ENCODE data around the gene CAPN12. TPM values are rescaled to one million over a fixed set of nuclear protein-coding genes. Genes with fewer than 3 reads are reported as not detected.

The CAPN12 gene
- total RNA-seq = not detected in 2 replicates

GRCh38 chr19:38744298-38744681 lies at the start of gene CAPN12:
CAPN12 (minus strand) TSS chr19:38744474; CDS start chr19:38744165, 309 bp downstream.

GRCh38 chr19:38788478-38789243 lies 44.4 kb upstream of the CAPN12 start, which contains the start of gene LGALS7B:
LGALS7B (plus strand) TSS chr19:38789200; CDS start chr19:38789227, 27 bp downstream.

GRCh38 chr19:38773469-38774177 lies 29.3 kb upstream of the CAPN12 start, which contains the start of gene LGALS7:
LGALS7 (minus strand) TSS chr19:38773517; CDS start chr19:38773492, 25 bp downstream.

Other genes starting within 250 kb of the CAPN12 start
- 0.15 TPM in 1 of 2 replicates, not detected in the other for gene MAP4K1, start 126.5 kb downstream of the CAPN12 start, total RNA-seq
- gene EIF3K, start 125.3 kb downstream of the CAPN12 start, total RNA-seq = 277 and 466 TPM in 2 replicates
- gene ACTN4, start 96.8 kb downstream of the CAPN12 start, total RNA-seq = 211 and 395 TPM in 2 replicates
- not detected in 2 replicates for gene LGALS7, start 29.0 kb upstream of the CAPN12 start, total RNA-seq
- gene LGALS7B, start 44.7 kb upstream of the CAPN12 start, total RNA-seq = not detected in 2 replicates
- gene LGALS4, start 68.5 kb upstream of the CAPN12 start, total RNA-seq = not detected in 2 replicates
- 24.4 and 36.3 TPM in 2 replicates for gene ECH1, start 87.3 kb upstream of the CAPN12 start, total RNA-seq
- gene HNRNPL, start 105.5 kb upstream of the CAPN12 start, total RNA-seq = 307 and 342 TPM in 2 replicates
- gene RINL, start 133.8 kb upstream of the CAPN12 start, total RNA-seq = 7.5 and 8.1 TPM in 2 replicates
- gene SIRT2, start 155.1 kb upstream of the CAPN12 start, total RNA-seq = 58.1 and 64.9 TPM in 2 replicates
- gene NFKBIB, start 155.5 kb upstream of the CAPN12 start, total RNA-seq = 10.0 and 14.9 TPM in 2 replicates
- not detected in 2 replicates for gene CCER2, start 167.7 kb upstream of the CAPN12 start, total RNA-seq
- 14.6 and 15.9 TPM in 2 replicates for gene SARS2, start 186.3 kb upstream of the CAPN12 start, total RNA-seq
- 43.2 and 61.1 TPM in 2 replicates for gene MRPS12, start 186.5 kb upstream of the CAPN12 start, total RNA-seq
- gene FBXO17, start 231.3 kb upstream of the CAPN12 start, total RNA-seq = 19.3 and 21.8 TPM in 2 replicates